NCI-H460 (cell line): ENCODE results near the gene MLXIP. TPM values are rescaled to one million over a fixed set of nuclear protein-coding genes. Genes with fewer than 3 reads are reported as not detected.
"Not testable (repeated sequence)": the region's sequence is repeated elsewhere in the genome, so short reads cannot be mapped to it uniquely, and the experiment has no call there.

Experiments used
- DNase-seq: peaks from one replicate; pipeline ENCODE4 v3.0.0-alpha.2; 2016; ENCODE audit warnings: low read depth; ENCODE audit errors: extremely low read depth
- total RNA-seq: library from RNA; depleted of rRNA; stranded (reverse); fragments of >200 nt; shearing (Covaris generic); gene quantifications from 2 replicates; pipeline ENCODE4 v1.2.3, GENCODE V29; 2014

MLXIP gene
- total RNA-seq, 1 experiment from 2014 or later = 8.5 TPM

DNA sequence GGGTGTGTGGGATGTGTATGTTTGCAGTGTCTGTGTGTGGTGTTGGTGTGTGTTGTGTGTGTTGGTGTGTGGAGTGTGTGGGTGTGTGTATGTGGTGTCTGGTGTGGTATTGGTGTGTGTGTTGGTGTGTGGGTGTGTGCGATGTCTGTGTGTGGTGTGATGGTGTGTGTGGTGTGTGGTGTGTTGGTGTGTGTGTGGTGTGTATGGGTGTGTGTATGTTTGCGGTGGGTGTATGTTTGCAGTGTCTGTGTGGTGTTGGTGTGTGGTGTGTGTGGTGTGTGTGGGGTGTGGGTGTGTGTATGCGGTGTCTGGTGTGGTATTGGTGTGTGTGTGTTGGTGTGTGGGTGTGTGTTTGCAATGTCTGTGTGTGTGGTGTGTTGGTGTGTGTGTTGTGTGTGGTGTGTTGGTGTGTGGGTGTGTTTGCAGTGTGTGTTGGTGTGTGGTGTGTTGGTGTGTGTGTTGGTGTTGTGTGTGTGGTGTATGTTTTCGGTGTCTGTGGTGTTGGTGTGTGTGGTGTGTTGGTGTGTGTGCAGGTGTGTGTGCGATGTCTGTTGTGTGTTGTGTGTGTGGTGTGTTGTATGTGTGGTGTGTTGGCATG, 15.7 kb downstream of the MLXIP start:
- no peak for DNase-seq

DNA sequence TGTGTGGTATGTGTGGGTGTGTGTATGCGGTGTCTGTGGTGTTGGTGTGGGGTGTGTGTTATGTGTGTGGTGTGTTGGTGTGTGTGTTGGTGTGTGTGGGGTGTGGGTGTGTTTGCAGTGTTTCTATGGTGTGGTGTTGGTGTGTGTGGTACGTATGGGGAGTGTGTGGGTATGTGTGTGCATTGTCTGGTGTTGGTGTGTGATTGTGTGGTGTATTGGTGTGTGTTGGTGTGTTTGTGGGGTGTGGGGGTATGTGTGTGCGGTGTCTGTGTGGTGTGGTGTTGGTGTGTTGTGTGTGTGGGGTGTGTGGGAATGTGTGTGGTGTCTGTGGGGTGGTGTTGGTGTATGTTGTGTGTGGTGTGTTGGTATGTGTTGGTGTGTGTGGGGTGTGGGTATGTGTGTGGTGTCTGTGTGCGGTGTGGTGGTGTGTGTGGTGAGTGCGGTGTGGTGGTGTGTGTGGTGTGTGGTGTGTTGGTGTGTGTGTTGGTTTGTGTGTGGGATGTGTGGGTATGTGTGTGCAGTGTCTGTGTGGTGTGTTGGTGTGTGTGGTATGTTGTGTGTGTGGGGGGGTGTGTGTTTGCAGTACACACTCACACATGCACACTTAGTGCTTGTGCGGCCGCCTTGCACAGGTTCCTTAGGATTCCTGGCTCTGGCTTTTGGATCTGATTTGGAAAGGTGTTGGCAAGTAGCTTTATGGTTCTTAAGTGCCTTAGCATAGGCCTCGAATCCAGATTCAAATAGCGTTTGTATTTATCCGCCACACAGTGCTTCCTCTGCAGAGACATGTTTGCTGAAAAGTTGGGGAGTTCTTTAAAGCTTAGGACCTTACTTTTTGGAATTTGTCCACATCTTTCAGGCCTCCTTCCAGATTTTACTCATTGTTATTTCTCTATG, 16.4 kb downstream of the MLXIP start:
- no peak for DNase-seq

DNA sequence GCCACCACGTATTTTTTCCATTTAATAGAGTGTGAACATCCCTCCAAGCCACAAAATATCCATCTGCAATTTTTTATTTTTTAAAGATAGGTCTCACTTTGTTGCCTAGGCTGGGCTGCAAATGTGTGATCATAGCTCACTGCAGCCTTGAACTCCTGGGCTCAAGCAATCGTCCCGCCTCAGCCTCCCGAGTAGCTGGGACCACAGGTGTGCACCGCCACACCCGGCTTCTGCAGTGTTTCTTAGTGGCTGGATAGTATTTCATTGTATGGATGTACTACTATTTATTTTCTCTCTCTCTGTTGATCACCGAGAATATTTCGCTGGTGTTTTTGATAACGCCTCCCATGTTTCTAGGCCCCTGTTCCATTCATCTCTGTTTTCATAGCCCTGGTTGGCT, 17.5 kb downstream of the MLXIP start:
- DNase-seq = no peak

DNA sequence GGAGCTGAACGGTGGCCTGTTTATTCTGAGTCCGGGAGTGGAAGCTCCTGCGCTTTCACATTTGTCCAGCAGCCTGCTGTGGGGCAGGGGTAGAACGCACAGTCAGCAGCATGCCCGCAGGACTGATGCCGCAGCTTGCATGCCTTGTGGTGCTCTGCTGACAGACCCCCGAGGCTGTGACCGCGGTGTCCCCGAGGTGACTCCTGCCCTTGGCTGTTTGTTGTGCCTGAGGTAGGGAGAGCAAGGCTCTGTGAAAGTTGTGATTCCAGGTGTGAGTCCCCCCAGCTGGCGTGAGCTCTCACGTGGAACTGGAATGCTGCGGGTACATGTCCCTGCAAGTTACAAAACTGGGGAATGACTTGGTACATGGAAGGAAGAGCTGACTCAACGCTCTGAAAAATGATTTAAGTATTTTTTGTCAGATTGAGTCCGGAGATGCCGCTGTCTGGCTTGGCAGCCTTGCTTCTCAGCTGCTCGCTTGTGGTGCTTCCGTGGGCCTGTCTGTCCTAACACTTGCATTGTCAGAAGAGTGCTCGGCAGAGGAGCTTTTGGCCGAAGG, 18.1 kb downstream of the MLXIP start:
- DNase-seq = no peak

DNA sequence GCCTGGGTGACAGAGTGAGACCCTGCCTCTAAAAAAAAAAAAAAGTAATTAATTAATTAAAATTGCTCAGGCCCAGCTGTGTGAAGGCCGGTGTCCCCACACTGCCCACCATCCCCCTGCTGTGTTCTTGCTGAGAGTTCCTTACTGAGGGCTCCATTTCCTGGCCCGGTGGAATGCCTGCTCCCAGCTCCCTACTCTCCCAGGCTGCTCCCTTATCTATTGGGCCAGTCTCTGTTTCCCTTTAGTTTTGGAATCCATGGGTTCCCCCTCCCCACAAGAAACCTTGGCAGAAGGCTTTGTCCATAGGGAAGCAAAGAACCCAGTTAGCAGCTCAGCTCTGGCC, 19.0 kb downstream of the MLXIP start:
- DNase-seq = no peak

DNA sequence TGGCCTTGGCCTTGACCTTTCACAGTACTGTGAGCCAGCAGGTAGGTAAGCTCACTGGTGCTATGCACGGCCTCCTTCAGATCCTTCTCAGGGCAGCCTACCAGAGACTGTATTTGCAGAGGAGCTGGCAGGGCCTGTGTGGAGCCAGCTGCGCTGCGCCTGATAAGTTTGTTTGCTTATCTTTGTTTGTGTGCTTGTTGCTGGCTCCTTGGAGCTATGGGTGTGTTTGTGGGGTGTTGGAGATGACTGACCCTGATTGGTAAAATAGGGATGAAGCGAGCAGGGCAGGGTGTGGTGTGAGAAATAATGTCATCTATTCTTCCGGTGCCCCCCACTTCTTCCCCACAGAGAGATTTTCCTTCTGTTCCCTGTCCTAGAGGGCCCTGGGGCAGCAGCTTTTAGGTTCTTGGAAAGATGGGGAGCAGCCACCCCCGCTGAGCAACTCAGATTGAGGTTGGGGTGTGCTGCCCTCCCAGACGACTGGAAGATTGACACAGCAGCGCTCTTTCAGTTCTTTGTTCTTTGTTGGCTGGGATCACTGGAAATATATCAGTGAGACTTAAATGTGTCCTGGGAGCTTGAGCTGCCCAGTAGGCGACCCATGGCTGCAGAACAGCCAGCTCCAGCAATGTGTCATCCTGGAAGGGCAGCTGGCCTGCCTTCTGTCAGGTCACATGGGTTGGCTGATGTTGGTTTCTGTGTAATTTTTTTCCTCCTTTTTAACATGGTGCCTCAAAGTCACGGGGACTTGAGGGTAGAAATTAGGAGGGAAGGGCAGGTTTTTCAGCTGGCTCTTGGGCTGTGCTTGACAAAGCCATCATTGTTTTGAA, 19.6 kb downstream of the MLXIP start:
- no peak for DNase-seq

DNA sequence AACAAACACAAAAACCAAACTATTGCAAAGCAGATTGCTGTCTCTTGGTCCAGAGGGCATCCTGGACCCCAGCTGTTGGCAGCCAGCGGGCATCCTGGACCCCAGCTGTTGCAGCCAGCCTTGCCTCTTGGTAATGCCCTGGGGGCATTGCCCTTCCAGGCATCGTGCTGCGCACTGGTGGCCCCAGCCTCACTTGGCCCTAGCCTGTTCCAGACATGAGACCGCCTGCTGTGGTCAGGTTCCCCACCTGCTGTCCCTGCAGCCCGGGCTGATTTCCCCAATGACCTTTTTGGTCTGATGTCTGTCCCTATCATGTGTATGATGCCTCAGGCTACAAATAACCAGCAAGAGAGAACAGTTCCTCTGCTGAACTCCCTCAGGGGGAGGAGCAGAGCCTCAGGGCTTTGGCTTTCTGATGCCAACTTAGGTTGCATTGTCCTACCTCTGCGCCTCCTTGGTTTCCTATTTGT, 20.8 kb downstream of the MLXIP start:
- DNase-seq = no peak

DNA sequence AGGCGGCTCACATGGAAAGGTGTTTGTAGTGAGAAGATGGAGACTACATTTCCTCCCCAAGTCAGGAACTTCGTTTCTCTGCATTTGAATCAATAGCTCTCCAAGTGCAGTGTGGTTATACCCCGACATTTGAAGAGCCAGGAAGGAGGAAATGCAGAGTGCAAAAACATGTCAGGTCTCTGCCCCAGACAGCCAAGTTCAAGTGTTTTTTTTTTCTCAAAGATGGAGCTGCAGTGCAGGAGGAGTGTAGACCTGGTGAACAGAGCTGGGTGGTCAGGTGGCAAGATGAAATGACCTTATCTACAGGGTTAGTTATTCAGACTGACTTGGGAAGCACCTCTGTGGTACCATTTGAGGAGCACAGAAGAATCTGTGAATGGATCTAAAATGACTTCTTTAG, 21.3 kb downstream of the MLXIP start:
- no peak for DNase-seq

DNA sequence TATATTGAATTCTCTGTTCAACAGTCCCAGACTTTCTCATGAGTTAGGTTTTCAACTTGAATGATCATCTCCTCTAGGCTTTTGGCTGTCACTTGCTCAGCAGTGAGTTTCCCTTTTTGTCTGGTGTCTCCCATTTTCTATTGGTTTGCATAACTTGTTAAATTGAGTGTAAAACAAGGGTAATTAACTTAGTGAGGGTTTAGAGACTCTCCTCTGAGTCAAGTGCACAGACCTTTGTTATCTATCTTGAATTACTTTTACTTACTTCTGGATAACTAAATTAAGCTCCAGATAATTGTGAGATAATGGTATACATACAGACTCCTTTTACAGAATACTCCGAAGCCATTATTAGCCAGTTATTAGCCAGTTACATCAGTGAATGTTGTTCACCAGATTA, 22.0 kb downstream of the MLXIP start:
- DNase-seq = no peak

DNA sequence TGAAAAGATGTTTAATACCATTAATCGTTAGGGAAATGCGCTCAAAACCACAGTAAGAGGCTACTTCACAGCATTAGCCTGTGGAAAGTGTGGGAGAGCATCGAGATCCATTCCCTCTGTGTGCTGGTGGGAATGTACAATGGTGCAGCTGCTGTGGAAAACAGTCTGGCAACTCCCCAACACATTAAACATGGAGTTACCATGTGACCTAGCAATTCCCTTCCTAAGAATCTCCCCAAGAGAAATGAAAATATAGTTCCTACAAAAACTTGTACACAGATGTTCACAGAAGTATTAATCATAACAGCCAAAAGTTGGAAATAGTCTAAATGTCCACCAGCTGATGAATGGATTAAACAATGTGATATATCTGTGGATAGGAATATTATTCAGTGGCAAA, 23.8 kb downstream of the MLXIP start:
- DNase-seq = no peak

DNA sequence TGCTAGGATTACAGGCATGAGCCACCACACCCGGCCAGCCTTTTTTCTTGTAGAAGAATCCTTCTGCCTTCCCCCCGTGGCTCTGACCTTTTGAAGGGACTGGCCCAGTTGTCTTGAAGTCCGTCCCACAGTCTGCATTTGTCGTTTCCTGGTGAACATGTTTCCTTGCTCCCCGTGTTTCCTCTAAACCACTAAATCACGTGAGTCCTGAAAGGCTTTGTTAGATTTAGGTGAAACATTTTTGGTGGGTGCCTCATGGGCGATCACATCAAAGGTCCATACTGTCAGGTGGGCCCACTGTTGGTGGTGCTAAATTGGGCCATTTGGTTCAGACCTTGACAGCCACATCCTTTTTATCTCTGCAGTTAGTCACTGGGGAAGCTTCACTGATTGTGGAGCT, 26.3 kb downstream of the MLXIP start:
- DNase-seq = no peak

DNA sequence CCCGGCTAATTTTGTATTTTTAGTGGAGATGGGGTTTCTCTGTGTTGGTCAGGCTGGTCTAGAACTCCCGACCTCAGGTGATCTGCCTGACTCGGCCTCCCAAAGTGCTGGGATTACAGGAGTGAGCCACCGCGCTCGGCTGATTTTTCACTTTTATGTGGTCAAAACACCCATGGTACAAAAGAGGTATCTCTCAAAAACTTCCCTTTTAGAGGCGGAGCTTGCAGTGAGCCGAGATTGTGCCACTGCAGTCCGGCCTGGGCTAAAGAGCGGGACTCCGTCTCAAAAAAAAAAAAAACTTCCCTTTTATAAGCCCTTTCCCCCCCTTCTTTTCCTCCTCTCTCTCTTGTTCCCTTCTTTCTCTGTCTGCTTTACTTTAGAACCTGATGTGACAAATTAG, 26.9 kb downstream of the MLXIP start:
- DNase-seq = not testable (repeated sequence)

DNA sequence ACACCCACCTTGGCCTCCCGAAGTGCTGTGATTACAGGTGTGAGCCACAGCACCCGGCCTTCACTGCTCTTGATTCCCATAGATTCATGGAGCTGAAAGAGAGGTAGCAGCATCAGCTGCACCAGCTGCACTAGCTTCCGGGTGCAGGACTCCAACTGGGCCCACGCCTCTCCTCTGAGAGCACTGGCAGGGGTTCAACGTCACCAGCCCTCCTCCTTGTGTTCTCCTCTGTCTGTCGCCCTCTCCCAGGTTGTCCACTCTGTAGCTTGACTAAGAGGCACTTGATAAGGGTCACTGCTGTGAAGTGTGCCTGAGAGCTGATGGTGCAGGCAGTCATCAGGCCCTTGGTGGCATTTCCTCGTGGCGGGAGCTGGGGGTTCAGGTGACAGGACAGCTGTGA, 28.3 kb downstream of the MLXIP start:
- no peak for DNase-seq

DNA sequence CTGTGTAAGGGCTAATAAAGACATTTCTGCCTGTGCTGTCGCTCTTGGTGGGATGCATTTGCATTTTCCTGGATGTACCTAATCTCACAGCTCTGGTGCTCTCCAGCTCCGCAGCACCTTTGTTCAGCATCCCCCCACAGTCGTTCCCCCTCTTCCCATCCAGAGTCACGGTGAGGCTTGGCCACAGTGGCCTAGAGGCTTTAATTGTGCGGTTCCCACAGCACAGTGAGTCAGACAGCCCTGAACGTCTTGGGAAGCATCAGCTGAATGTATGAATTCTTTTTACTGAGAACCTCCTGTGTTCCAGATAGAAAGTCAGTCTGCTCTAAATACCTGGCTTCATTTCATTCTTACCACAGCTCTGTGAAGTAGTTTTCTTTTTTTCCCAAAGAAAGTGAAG, 28.7 kb downstream of the MLXIP start:
- DNase-seq = no peak

DNA sequence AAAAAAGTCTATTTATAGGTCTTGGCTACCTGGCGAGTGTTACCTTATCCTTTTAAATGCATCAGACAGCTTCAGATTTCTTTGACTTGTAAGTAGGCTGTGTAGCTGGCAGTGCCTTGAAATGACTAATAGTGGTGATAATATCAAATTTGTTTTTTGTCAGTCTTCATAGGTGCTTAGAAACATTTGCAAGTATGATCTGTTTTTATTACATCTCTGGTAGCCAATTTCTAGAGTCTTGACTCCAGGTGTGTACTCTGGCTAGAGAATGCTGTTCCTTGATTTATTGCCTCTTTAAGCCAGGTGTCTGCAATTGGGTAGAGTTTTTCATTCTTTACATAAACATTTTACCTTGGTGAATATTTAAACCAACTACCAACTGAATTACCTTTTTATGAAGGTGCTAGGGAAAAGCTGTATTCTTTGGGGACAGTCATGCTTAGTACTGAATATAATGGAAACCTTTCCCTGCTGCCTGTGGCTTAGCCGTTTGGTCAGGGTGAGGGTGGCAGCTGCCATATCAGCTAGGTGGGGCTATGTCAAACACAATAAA, 32.6 kb downstream of the MLXIP start:
- no peak for DNase-seq

DNA sequence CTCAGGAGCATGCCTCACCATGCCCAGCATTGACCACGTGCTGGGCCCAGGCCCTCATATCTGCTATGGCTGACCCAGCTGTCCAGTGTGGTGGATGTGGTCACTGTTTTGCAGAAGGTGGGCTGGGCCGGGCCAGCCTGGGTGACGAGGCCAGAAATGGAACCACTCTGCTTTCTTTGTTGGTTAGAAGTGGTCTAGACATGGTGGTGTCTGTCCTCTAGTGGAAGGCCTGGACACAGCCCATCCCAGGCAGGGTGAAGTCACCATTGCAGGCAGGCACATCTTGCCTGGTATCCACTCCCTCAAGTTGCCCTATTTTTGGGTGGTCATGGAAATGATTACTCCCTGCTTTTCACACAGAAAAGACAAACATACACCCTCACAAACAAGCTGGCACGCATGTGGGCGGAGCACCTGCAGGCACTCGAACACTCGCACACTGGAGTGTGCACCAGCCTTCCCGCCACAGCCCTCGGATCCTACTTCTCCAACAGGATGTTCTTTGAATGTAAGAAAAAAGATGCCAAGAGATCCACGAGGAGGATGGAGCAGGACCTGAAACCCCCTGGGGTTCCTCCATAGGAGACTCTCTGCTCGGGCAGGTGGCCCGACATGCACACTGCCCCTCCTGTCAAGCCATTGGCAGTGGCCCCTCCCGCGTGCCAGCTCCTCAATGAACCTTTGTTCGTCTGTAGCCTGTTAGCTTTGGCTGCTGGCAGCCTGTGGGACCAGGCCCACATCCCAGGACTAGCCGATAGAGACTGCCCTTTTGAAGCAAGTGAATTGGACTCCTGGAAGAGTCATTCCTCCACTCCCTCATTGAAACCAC, 38.4 kb downstream of the MLXIP start:
- no peak for DNase-seq

DNA sequence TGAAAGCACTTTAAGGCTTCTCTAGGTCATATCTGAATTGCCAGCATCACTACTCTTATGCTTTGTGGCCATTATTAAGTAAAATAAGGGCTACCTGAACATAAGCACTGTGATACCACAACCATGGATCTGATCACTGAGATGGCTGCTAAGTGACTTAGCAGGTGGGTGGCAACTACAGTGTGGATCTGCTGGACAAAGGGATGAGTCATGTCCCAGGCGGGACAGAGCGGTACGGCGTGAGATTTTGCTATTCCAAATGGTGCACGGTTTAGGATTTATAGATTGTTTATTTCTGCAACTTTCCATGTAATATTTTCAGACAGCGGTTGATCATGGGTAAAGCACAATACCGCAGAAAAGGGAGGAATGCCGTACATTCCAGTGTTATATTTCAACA, 39.4 kb downstream of the MLXIP start:
- no peak for DNase-seq

DNA sequence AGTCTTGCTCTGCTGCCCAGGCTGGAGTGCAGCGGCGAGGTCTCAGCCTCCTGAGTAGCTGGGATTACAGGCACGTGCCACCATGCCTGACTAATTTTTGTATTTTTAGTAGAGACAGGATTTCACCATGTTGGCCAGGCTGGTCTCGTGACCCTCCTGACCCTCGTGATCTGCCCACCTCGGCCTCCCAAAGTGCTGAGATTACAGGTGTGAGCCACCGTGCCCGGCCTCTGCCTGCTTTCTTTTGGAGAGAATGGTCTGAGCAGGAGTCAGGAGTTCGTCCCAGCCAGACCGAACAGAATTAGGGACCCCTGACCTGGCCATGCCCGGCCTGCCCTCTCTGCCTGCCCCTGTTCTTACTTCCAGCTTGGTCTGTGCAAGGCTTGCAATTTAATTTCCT, 42.8 kb downstream of the MLXIP start:
- not testable (repeated sequence) for DNase-seq

DNA sequence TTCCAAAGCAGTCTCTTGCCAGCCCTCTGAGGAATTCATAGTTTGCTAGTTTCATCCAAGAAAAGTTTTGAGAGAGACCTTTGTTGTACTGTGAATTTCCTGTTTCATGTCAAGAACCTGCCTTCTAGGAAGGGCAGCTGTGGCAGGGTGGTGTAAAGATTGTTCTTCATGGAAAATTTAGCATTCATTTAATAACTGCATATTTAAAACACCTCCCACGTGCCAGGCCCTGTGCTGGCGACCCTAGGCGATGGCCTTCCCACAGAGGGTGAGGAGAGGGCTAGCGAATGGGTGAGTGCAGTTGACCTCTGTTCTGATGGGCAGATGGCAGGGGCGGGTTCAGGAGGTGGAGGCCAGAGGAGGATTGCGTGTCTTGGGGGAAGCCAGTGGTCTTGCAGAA, 43.2 kb downstream of the MLXIP start:
- no peak for DNase-seq
